H1 (cell line): ENCODE data around the gene TBX5. TPM values are rescaled to one million over a fixed set of nuclear protein-coding genes. Genes with fewer than 3 reads are reported as not detected.

Source experiments
- CTCF ChIA-PET: fragments of 300-600 bp; sonication (Branson Sonifier 250); formaldehyde crosslinking; loops from one replicate; lab custom pipeline; 2021; ENCODE audit not compliant: partially characterized antibody; lab: Charles Lee
- POLR2A ChIA-PET: fragments of 300-600 bp; sonication (Branson Sonifier 250); formaldehyde crosslinking; loops from one replicate; lab custom pipeline; 2021; ENCODE audit warnings: inconsistent platforms; ENCODE audit not compliant: partially characterized antibody; lab: Charles Lee
- DNase-seq, 2 experiments: peaks; one replicate each; pipeline versions ENCODE4 v3.0.0 to v3.0.0-alpha.2; 2010 to 2022; ENCODE audit warnings: low spot score in 2 of 2, low read depth in 1 of 2, mixed read lengths in 1 of 2
- FAIRE-seq: peaks from 2 replicates; lab custom pipeline; 2011; peaks lifted over from hg19 to GRCh38; lab: Jason Lieb, UNC
- H2AFZ ChIP-seq: 2 replicates; pipeline ENCODE4 v1.8.1; 2012; ENCODE audit warnings: low read length, inconsistent platforms
- H2AK5ac ChIP-seq: 2 replicates; pipeline ENCODE4 v1.6.1; 2013; ENCODE audit warnings: low read depth, low read length
- H2BK120ac ChIP-seq: replicated peaks from 2 replicates; pipeline ENCODE3; 2013; ENCODE audit warnings: low read depth, low read length, inconsistent platforms
- H2BK12ac ChIP-seq: 2 replicates; pipeline ENCODE4 v1.6.1; 2013; ENCODE audit warnings: low read depth, low read length
- H2BK15ac ChIP-seq: 2 replicates; pipeline ENCODE4 v1.6.1; 2013; ENCODE audit warnings: low read length
- H2BK20ac ChIP-seq: 2 replicates; pipeline ENCODE4 v1.6.1; 2013; ENCODE audit warnings: low read length
- H2BK5ac ChIP-seq: 2 replicates; pipeline ENCODE4 v1.6.1; 2013; ENCODE audit warnings: low read depth, low read length
- H3K14ac ChIP-seq: 2 replicates; pipeline ENCODE4 v1.6.1; 2013; ENCODE audit warnings: inconsistent platforms; ENCODE audit not compliant: insufficient read length
- H3K18ac ChIP-seq: 2 replicates; pipeline ENCODE4 v1.6.1; 2013; ENCODE audit warnings: low read length; ENCODE audit errors: extremely low read depth
- H3K23ac ChIP-seq: 2 replicates; pipeline ENCODE4 v1.6.1; 2013; ENCODE audit warnings: inconsistent platforms; ENCODE audit not compliant: insufficient read length
- H3K23me2 ChIP-seq: 2 replicates; pipeline ENCODE4 v1.6.1; 2013; ENCODE audit warnings: low read depth, low read length
- H3K27ac ChIP-seq: 2 replicates; pipeline ENCODE4 v1.6.1; 2011; ENCODE audit warnings: low read depth, low read length, inconsistent platforms
- H3K27me3 ChIP-seq, 4 experiments: replicated peaks in 1 of 4; 1 replicate in 1 of 4; 2 replicates in 3 of 4; pipeline versions ENCODE4 v1.6.1 to v1.8.1; 2011 to 2013; ENCODE audit warnings: low read length in 3 of 4, mild to moderate bottlenecking in 3 of 4, inconsistent platforms in 2 of 4, mixed read lengths in 2 of 4, moderate library complexity in 1 of 4; ENCODE audit not compliant: control insufficient read depth in 3 of 4, insufficient read depth in 3 of 4; ENCODE audit errors: extremely low read depth in 1 of 4
- H3K36me3 ChIP-seq, 4 experiments: 2 replicates each; pipeline versions ENCODE4 v1.6.1 to v1.8.1; 2011 to 2013; ENCODE audit warnings: mild to moderate bottlenecking in 4 of 4, low read length in 3 of 4, moderate library complexity in 2 of 4, control low read depth in 1 of 4, inconsistent platforms in 1 of 4; ENCODE audit not compliant: insufficient read depth in 4 of 4, control insufficient read depth in 2 of 4
- H3K4ac ChIP-seq: replicated peaks from 2 replicates; pipeline ENCODE3; 2013; ENCODE audit warnings: low read length, low read depth, mixed read lengths, inconsistent platforms; ENCODE audit not compliant: insufficient read length
- H3K4me1 ChIP-seq, 4 experiments: replicated peaks in 1 of 4; 1 replicate in 1 of 4; 2 replicates in 3 of 4; pipeline versions ENCODE4 v1.6.1 to v1.8.1; 2011 to 2013; ENCODE audit warnings: low read length in 3 of 4, inconsistent platforms in 2 of 4, mixed read lengths in 1 of 4; ENCODE audit not compliant: insufficient read depth in 4 of 4, control insufficient read depth in 3 of 4
- H3K4me2 ChIP-seq, 2 experiments: 2 replicates each; pipeline versions ENCODE4 v1.6.1 to v1.8.1; 2011 to 2013; ENCODE audit warnings: low read depth in 2 of 2, low read length in 2 of 2, control low read depth in 1 of 2, inconsistent platforms in 1 of 2, mild to moderate bottlenecking in 1 of 2; ENCODE audit not compliant: insufficient read depth in 1 of 2
- H3K4me3 ChIP-seq, 4 experiments: fragments of 200-600, 300-600 bp in 1 of 4; sonication (generic), shearing (Covaris generic), sonication (Bioruptor Twin) in 1 of 4; 2 replicates each; pipeline versions ENCODE4 v1.5.1 to v1.8.1; 2011 to 2016; ENCODE audit warnings: low read length in 4 of 4, low read depth in 3 of 4, control low read depth in 2 of 4, inconsistent platforms in 2 of 4, mild to moderate bottlenecking in 2 of 4, mixed read lengths in 1 of 4, moderate library complexity in 1 of 4; ENCODE audit not compliant: insufficient read depth in 2 of 4; ENCODE audit errors: extremely low read depth in 1 of 4
- H3K56ac ChIP-seq: replicated peaks from 2 replicates; pipeline ENCODE3; 2013; ENCODE audit warnings: low read depth, mild to moderate bottlenecking, mixed read lengths, low read length, inconsistent platforms; ENCODE audit not compliant: insufficient read length
- H3K79me1 ChIP-seq: 2 replicates; pipeline ENCODE4 v1.6.1; 2013; ENCODE audit warnings: low read depth, low read length, control low read depth
- H3K79me2 ChIP-seq, 2 experiments: 2 replicates each; pipeline versions ENCODE4 v1.6.1 to v1.8.1; 2012 to 2013; ENCODE audit warnings: low read length in 2 of 2, mild to moderate bottlenecking in 2 of 2, inconsistent platforms in 1 of 2; ENCODE audit not compliant: insufficient read depth in 2 of 2, control insufficient read depth in 1 of 2
- H3K9ac ChIP-seq, 4 experiments: replicated peaks in 1 of 4; 1 replicate in 1 of 4; 2 replicates in 3 of 4; pipeline versions ENCODE4 v1.6.1 to v1.8.1; 2011 to 2013; ENCODE audit warnings: low read depth in 3 of 4, low read length in 3 of 4, control low read depth in 2 of 4, mild to moderate bottlenecking in 2 of 4, moderate library complexity in 2 of 4, inconsistent platforms in 1 of 4; ENCODE audit errors: extremely low read depth in 1 of 4
- H3K9me3 ChIP-seq, 2 experiments: 2 replicates each; pipeline versions ENCODE4 v1.6.1 to v1.8.1; 2012 to 2013; ENCODE audit warnings: mild to moderate bottlenecking in 2 of 2, moderate library complexity in 2 of 2, control low read depth in 1 of 2, inconsistent platforms in 1 of 2, low read depth in 1 of 2, low read length in 1 of 2, mixed read lengths in 1 of 2; ENCODE audit not compliant: insufficient read depth in 2 of 2
- H4K20me1 ChIP-seq, 2 experiments: replicated peaks in 1 of 2; 2 replicates each; pipeline versions ENCODE3 to v1.8.1; 2011 to 2013; ENCODE audit warnings: inconsistent platforms in 2 of 2, low read length in 2 of 2, mild to moderate bottlenecking in 1 of 2; ENCODE audit not compliant: insufficient read depth in 2 of 2, control insufficient read depth in 1 of 2
- H4K5ac ChIP-seq: 2 replicates; pipeline ENCODE4 v1.6.1; 2013; ENCODE audit warnings: low read length, low read depth, mixed read lengths, inconsistent platforms; ENCODE audit not compliant: insufficient read length
- H4K8ac ChIP-seq: 2 replicates; pipeline ENCODE4 v1.8.0; 2013; ENCODE audit warnings: mild to moderate bottlenecking, moderate library complexity, low read length, inconsistent platforms; ENCODE audit not compliant: insufficient read depth; ENCODE audit errors: extremely low read depth
- H4K91ac ChIP-seq: replicated peaks from 2 replicates; pipeline ENCODE3; 2013; ENCODE audit warnings: low read length, mixed read lengths, inconsistent platforms; ENCODE audit not compliant: insufficient read length
- EP300 ChIP-seq, 2 experiments: IDR thresholded peaks; 1 replicate in 1 of 2; 2 replicates in 1 of 2; pipeline ENCODE4 v1.6.1; 2011 to 2012; ENCODE audit warnings: low read depth in 2 of 2, low read length in 2 of 2, mild to moderate bottlenecking in 2 of 2, borderline replicate concordance in 1 of 2, inconsistent platforms in 1 of 2, moderate library complexity in 1 of 2
- KDM1A ChIP-seq: fragments of 200-600, 300-600 bp; sonication (generic); IDR thresholded peaks from 2 replicates; pipeline ENCODE4 v1.7.1; 2016; ENCODE audit warnings: mild to moderate bottlenecking, low read length, borderline replicate concordance
- KDM5A ChIP-seq: fragments of 200-600 bp; IDR thresholded peaks from 2 replicates; pipeline ENCODE4 v1.7.1; 2012; ENCODE audit warnings: mild to moderate bottlenecking, low read length, inconsistent platforms, mixed read lengths
- SUZ12 ChIP-seq: fragments of 200-600 bp; sonication (generic); IDR thresholded peaks from 2 replicates; pipeline ENCODE4 v1.6.1; 2012; ENCODE audit warnings: mild to moderate bottlenecking, inconsistent platforms, low read length, moderate library complexity, mixed read lengths
- WGBS, 2 experiments: shearing (Covaris generic) in 1 of 2; methylation state at CpG; one replicate each; pipeline versions ENCODE4 v1.1.6 to v1.1.7; 2013 to 2015; ENCODE audit warnings: low lambda C conversion rate in 2 of 2, mixed read lengths in 2 of 2, inconsistent platforms in 1 of 2, low coverage in 1 of 2, missing lambda C conversion rate in 1 of 2; ENCODE audit not compliant: insufficient replicate concordance in 2 of 2, insufficient coverage in 1 of 2, insufficient read length in 1 of 2; ENCODE audit errors: extremely low coverage in 1 of 2, missing lambda C conversion rate in 1 of 2; 5-methylcytosine and 5-hydroxymethylcytosine counted together
- polyA plus RNA-seq, 7 experiments: library from polyadenylated mRNA; depleted of rRNA in 3 of 7; stranded (reverse) in 5 of 7; unstranded in 2 of 7; fragments of >200 nt in 5 of 7; fragments of 200-250 nt in 2 of 7; gene quantifications; 1 replicate in 5 of 7; 2 replicates in 1 of 7; 4 replicates in 1 of 7; pipeline versions ENCODE4 v1.2.1 to v1.2.3, GENCODE V29; 2011 to 2013; ENCODE audit warnings: missing spikeins in 2 of 7, mixed read lengths in 2 of 7
- total RNA-seq: library from RNA; stranded (reverse); fragmentation: NEBNext Ultra II Directional; extraction: Animal tissue kit (Norgen Biotek cat#: 25700); gene quantifications from 2 replicates; pipeline ENCODE4 v1.2.1, GENCODE V29; 2021

The TBX5 gene
- total and polyA plus RNA-seq, 2 of the 8 experiments (the other 6 are each of a cell fraction or from before 2014, with no cell fraction given) = 0.05 TPM; not detected in 1

GRCh38 chr12:114439817-114440216 is 33.9 kb upstream of the TBX5 start:
- Histone ChIP-seq H2BK15ac (no peak overlapping the region), H3K79me2 (no peaks in the 10 kb centered on the region), H3K9me3 (0 out of 4 replicates have a peak, but pooled peaks cover 0 to 5% of the 10 kb centered on the region in 2 experiments), H4K8ac (no peak overlapping the region), H3K79me1 (no peaks in the 10 kb centered on the region), H2BK120ac (no peak overlapping the region), H2BK5ac (no peak overlapping the region), H3K4me2 (peak overlapping the region in 1 of 2 experiments; percentile 35; a peak in 1 of 4 replicates), H3K4me1 (peaks cover 6 to 23% (median 9%) of the 10 kb centered on the region in 4 experiments; a peak in 6 of 7 replicates), H2BK12ac (no peak overlapping the region), H3K27ac (no peak overlapping the region), H4K91ac (no peak overlapping the region), H4K5ac (no peak overlapping the region), H3K14ac (no peak overlapping the region), H3K4ac (no peak overlapping the region), H2AK5ac (no peak overlapping the region), H2AFZ (no peak overlapping the region), H3K23ac (no peak overlapping the region), H3K18ac (no peak overlapping the region), H3K4me3 (no peak overlapping the region), H3K23me2 (no peaks in the 10 kb centered on the region), H3K27me3 (peaks cover 82 to 93% (median 92%) of the 10 kb centered on the region in 4 experiments), H3K56ac (no peak overlapping the region), H3K9ac (no peak overlapping the region), H3K36me3 (peaks cover 0 to 7% (median 0%) of the 10 kb centered on the region in 4 experiments; a peak in 2 of 8 replicates), H4K20me1 (peaks cover 20 to 35% of the 10 kb centered on the region in 2 experiments), H2BK20ac (no peak overlapping the region)
- CTCF ChIA-PET = interaction anchor here (0.7 to 1.6 kb wide), 11 partner anchors 9 to 459 kb away, joined by 3 to 5 read pairs (median 3); no protein-coding TSS in a partner anchor
- peak in 1 of 2 experiments; percentile 58 for DNase-seq
- WGBS, 2 experiments = 5% methylated on average over 19 of the region's 19 CpGs; no CpG with 5 or more reads in 1 of the 2 experiments
- TF ChIP-seq SUZ12 (peak; percentile 19; the same call in 1 of the 2 replicates), EP300 (IDR thresholded peaks at IDR 0.05; ENCODE audit: borderline replicate concordance in 1 of 2, low read depth in 2 of 2, low read length in 2 of 2) (no peak), KDM5A (no peak), KDM1A (no peak)
- FAIRE-seq = no peak
- POLR2A ChIA-PET = interaction anchor here (1.0 to 1.3 kb wide), 2 partner anchors 23 to 31 kb away, joined by 4 to 5 read pairs; no protein-coding TSS in a partner anchor
